ENCODE data around the gene RASL11B. TPM values are rescaled to one million over a fixed set of nuclear protein-coding genes. Genes with fewer than 3 reads are reported as not detected.

Gene RASL11B
- total RNA-seq, 3 donors from 2014 or later, result 0.26 to 0.76 (median 0.60) TPM

GRCh38 chr4:52846502-52846901 is 15.6 kb upstream of the RASL11B start:
- TF ChIP-seq CTCF (IDR thresholded peaks at IDR 0.05), result no peak
- ATAC-seq, result no peak
- DNase-seq, result no peak
- H3K4me1 ChIP-seq (ENCODE audit: low read depth), result no peaks in the 10 kb centered on the region
- H3K36me3 ChIP-seq (ENCODE audit: low read depth), result no peaks in the 10 kb centered on the region
- intact Hi-C loops (cut with DNase I, micrococcal nuclease), result no loop called here
- H3K4me3 ChIP-seq, result no peak overlapping the region
- no peaks in the 10 kb centered on the region for H3K9me3 ChIP-seq

GRCh38 chr4:52848254-52848653 is 13.9 kb upstream of the RASL11B start:
- no peaks in the 10 kb centered on the region for H3K9me3 ChIP-seq
- no peaks in the 10 kb centered on the region for H3K4me1 ChIP-seq (ENCODE audit: low read depth)
- no peak for ATAC-seq
- no peak overlapping the region for H3K4me3 ChIP-seq
- no peaks in the 10 kb centered on the region for H3K36me3 ChIP-seq (ENCODE audit: low read depth)
- TF ChIP-seq CTCF (IDR thresholded peaks at IDR 0.05), result no peak
- DNase-seq, result no peak
- intact Hi-C loops (cut with DNase I, micrococcal nuclease), result no loop called here

DNA sequence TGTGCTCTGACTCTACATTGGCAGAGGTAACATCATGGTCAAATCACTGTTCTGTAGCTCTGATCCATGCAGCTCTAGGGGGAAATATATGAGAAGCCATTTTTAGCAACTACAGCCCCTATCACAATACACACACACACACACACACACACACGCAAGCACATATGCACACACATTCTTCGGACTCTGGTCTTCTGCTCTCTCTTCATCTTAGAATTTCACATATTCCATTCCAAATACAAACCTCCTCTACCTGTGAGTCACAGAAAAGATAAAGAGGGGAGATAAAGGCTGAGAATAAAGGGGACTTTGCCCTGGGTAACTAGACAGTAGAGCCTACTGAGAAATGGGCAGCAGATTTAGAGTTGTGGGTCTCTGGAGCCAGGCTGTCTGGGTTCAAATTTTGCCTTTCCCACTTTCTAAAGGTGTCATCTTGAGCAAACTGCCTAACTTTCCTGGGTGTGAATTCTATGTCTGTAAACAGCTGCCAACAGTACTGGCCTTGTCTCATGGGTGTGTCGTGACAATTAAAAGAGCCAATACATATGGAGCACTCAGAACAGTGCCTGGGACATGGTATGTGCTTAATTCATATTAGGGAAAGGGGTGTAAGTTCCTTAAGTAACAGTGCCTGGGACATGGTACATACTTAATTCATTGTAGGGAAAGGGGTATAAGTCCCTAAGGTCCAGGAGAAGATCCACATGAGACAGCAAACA is 11.6 kb upstream of the RASL11B start:
- no peaks in the 10 kb centered on the region for H3K4me1 ChIP-seq (ENCODE audit: low read depth)
- ATAC-seq (peak; percentile 67), DNase-seq (peak in 1 of 3 donors; percentile 21)
- H3K4me3 ChIP-seq, result no peak overlapping the region
- no peaks in the 10 kb centered on the region for H3K9me3 ChIP-seq
- no peaks in the 10 kb centered on the region for H3K36me3 ChIP-seq (ENCODE audit: low read depth)
- intact Hi-C loops (cut with DNase I, micrococcal nuclease), result no loop called here
- no peak for TF ChIP-seq CTCF (IDR thresholded peaks at IDR 0.05)

DNA sequence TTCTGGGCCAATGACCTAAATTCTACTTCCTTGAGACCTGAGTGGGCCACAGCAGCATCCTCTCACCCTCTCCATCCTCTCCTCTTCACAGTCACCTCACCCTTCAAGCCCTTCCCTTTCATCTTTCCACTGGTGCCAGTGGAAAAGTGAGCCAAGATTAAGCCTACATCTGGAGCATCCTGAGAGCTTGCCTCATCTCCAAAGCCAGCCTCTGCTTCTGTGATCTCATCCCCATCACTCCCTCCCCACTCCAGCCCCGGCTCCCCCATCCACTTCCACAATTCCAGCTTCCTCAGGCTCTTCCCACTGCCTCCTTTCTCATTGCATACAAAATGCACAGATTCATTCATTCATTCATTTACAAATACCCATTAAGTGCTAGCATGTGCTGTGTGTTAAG is 10.1 kb upstream of the RASL11B start:
- Histone ChIP-seq H3K4me1 (ENCODE audit: low read depth) (no peaks in the 10 kb centered on the region), H3K4me3 (no peak overlapping the region), H3K9me3 (no peaks in the 10 kb centered on the region), H3K36me3 (ENCODE audit: low read depth) (no peaks in the 10 kb centered on the region)
- no peak for DNase-seq
- intact Hi-C loops (cut with DNase I, micrococcal nuclease), result no loop called here
- TF ChIP-seq CTCF (IDR thresholded peaks at IDR 0.05), result no peak
- no peak for ATAC-seq

DNA sequence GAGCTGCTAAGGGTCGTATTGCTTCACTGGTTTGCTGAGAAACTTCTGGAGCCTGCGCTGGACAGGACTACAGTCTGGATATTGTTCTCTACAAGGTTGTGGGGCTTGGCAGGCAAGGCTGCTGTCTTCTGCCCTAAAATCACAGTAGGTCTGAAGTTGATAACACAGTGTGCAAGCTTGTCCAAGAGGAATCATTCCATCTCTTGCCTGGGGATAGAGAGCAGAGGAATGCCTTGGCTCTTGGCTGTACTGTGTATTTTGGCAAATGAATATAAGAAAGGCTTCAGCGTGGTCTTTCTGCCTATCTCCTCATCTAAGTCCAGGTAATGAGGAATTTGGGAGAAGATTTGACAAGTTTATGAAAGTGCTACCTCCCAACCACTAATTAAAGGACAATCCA is 9.4 kb upstream of the RASL11B start:
- Histone ChIP-seq H3K36me3 (ENCODE audit: low read depth) (no peaks in the 10 kb centered on the region), H3K4me3 (no peak overlapping the region), H3K9me3 (no peaks in the 10 kb centered on the region), H3K4me1 (ENCODE audit: low read depth) (no peaks in the 10 kb centered on the region)
- TF ChIP-seq CTCF (IDR thresholded peaks at IDR 0.05), result no peak
- intact Hi-C loops (cut with DNase I, micrococcal nuclease), result no loop called here
- DNase-seq (no peak), ATAC-seq (no peak)

GRCh38 chr4:52853351-52853750 is 8.8 kb upstream of the RASL11B start:
- H3K4me1 ChIP-seq (ENCODE audit: low read depth), result no peaks in the 10 kb centered on the region
- ATAC-seq (no peak), DNase-seq (no peak)
- no peak for TF ChIP-seq CTCF (IDR thresholded peaks at IDR 0.05)
- intact Hi-C loops (cut with DNase I, micrococcal nuclease), result no loop called here
- H3K9me3 ChIP-seq, result no peaks in the 10 kb centered on the region
- no peaks in the 10 kb centered on the region for H3K36me3 ChIP-seq (ENCODE audit: low read depth)
- H3K4me3 ChIP-seq, result no peak overlapping the region
